HepG2 (cell line): ENCODE results near the gene ATF3. TPM values are rescaled to one million over a fixed set of nuclear protein-coding genes. Genes with fewer than 3 reads are reported as not detected.

Experiments
- HES4 ChIP-seq: sonication (generic); formaldehyde crosslinking; IDR thresholded peaks from 2 replicates; pipeline ENCODE4 v1.9.0; 2021; ENCODE audit warnings: mild to moderate bottlenecking, missing genetic modification reagents, borderline replicate concordance
- HNF1A ChIP-seq, 2 experiments: sonication (generic) in 1 of 2; formaldehyde crosslinking in 1 of 2; IDR thresholded peaks; 2 replicates each; pipeline versions ENCODE4 v1.4.0 to v1.6.1; 2016 to 2020; ENCODE audit warnings: borderline replicate concordance in 1 of 2, low read depth in 1 of 2, mild to moderate bottlenecking in 1 of 2, missing genetic modification reagents in 1 of 2
- HNF4G ChIP-seq, 2 experiments: sonication (generic) in 1 of 2; formaldehyde crosslinking in 1 of 2; IDR thresholded peaks; 2 replicates each; pipeline versions ENCODE4 v1.4.0 to v1.6.1; 2011 to 2020; ENCODE audit warnings: borderline replicate concordance in 2 of 2, low read depth in 2 of 2, mild to moderate bottlenecking in 2 of 2, low read length in 1 of 2, missing genetic modification reagents in 1 of 2, moderate library complexity in 1 of 2
- MTA1 ChIP-seq: sonication (generic); formaldehyde crosslinking; IDR thresholded peaks from 2 replicates; pipeline ENCODE4 v1.4.0; 2020; ENCODE audit warnings: missing genetic modification reagents, mild to moderate bottlenecking, borderline replicate concordance
- NFE2 ChIP-seq: sonication (generic); formaldehyde crosslinking; IDR thresholded peaks from 2 replicates; pipeline ENCODE4 v1.4.0; 2020; ENCODE audit warnings: missing genetic modification reagents
- NONO ChIP-seq, 2 experiments: fragments of 450-650 bp in 1 of 2; sonication (generic) in 1 of 2; formaldehyde crosslinking in 1 of 2; IDR thresholded peaks in 1 of 2; conservative IDR thresholded peaks in 1 of 2; 2 replicates each; pipeline versions ENCODE4 v1.6.1 to v1.8.0; 2017 to 2022; ENCODE audit warnings: mild to moderate bottlenecking in 1 of 2, missing genetic modification reagents in 1 of 2, moderate library complexity in 1 of 2
- RARA ChIP-seq: IDR thresholded peaks from 2 replicates; pipeline ENCODE4 v1.6.1; 2016; ENCODE audit warnings: missing genetic modification reagents, missing compliant biosample characterization
- RARG ChIP-seq: sonication (generic); formaldehyde crosslinking; IDR thresholded peaks from 2 replicates; pipeline ENCODE4 v1.4.0; 2020; ENCODE audit warnings: low read depth, mild to moderate bottlenecking, missing genetic modification reagents
- RFXANK ChIP-seq: IDR thresholded peaks from 2 replicates; pipeline ENCODE4 v1.6.1; 2016
- SMARCC2 ChIP-seq: fragments of 450-650 bp; IDR thresholded peaks from 2 replicates; pipeline ENCODE4 v1.6.1; 2017; ENCODE audit warnings: antibody characterized with exemption, mild to moderate bottlenecking
- ZBTB1 ChIP-seq: sonication (generic); formaldehyde crosslinking; IDR thresholded peaks from 2 replicates; pipeline ENCODE4 v1.4.0; 2020; ENCODE audit warnings: missing genetic modification reagents, borderline replicate concordance
- ZBTB20 ChIP-seq: sonication (generic); formaldehyde crosslinking; IDR thresholded peaks from 2 replicates; pipeline ENCODE4 v1.8.1; 2023; ENCODE audit warnings: missing genetic modification reagents, low read depth, mild to moderate bottlenecking, borderline replicate concordance
- ZBTB21 ChIP-seq: sonication (generic); formaldehyde crosslinking; IDR thresholded peaks from 2 replicates; pipeline ENCODE4 v1.4.0; 2020; ENCODE audit warnings: missing genetic modification reagents
- ZBTB3 ChIP-seq: sonication (generic); formaldehyde crosslinking; IDR thresholded peaks from 2 replicates; pipeline ENCODE4 v1.4.0; 2020; ENCODE audit warnings: low read depth, mild to moderate bottlenecking, moderate library complexity, missing genetic modification reagents, borderline replicate concordance
- ZBTB7B ChIP-seq: sonication (generic); formaldehyde crosslinking; IDR thresholded peaks from 2 replicates; pipeline ENCODE4 v1.4.0; 2020; ENCODE audit warnings: missing genetic modification reagents
- ZNF335 ChIP-seq: sonication (generic); formaldehyde crosslinking; IDR thresholded peaks from 2 replicates; pipeline ENCODE4 v1.4.0; 2020; ENCODE audit warnings: missing genetic modification reagents
- ZNF354B ChIP-seq: sonication (generic); formaldehyde crosslinking; IDR thresholded peaks from 2 replicates; pipeline ENCODE4 v1.8.0; 2022; ENCODE audit warnings: mild to moderate bottlenecking, missing genetic modification reagents
- ZNF547 ChIP-seq: sonication (generic); formaldehyde crosslinking; IDR thresholded peaks from 2 replicates; pipeline ENCODE4 v1.5.1; 2020; ENCODE audit warnings: mild to moderate bottlenecking, missing genetic modification reagents
- ZNF567 ChIP-seq: sonication (generic); formaldehyde crosslinking; IDR thresholded peaks from 2 replicates; pipeline ENCODE4 v1.8.1; 2023; ENCODE audit warnings: mild to moderate bottlenecking, missing genetic modification reagents, borderline replicate concordance
- ZNF614 ChIP-seq: IDR thresholded peaks from 2 replicates; pipeline ENCODE4 v1.6.1; 2018; ENCODE audit warnings: missing biosample characterization, missing genetic modification reagents, inconsistent platforms, borderline replicate concordance
- ZNF781 ChIP-seq: sonication (generic); formaldehyde crosslinking; IDR thresholded peaks from 2 replicates; pipeline ENCODE4 v1.5.1; 2020; ENCODE audit warnings: borderline replicate concordance, mild to moderate bottlenecking, missing genetic modification reagents; ENCODE audit errors: not compliant biosample characterization
- ZNF788 ChIP-seq: sonication (generic); formaldehyde crosslinking; IDR thresholded peaks from 2 replicates; pipeline ENCODE4 v1.5.0; 2020; ENCODE audit warnings: mild to moderate bottlenecking, missing genetic modification reagents, borderline replicate concordance
- ZSCAN5A ChIP-seq: sonication (generic); formaldehyde crosslinking; IDR thresholded peaks from 2 replicates; pipeline ENCODE4 v1.8.0; 2022; ENCODE audit warnings: mild to moderate bottlenecking, missing genetic modification reagents, borderline replicate concordance
- polyA plus RNA-seq, 8 experiments: library from polyadenylated mRNA; depleted of rRNA in 3 of 8; stranded (reverse) in 7 of 8; unstranded in 1 of 8; fragments of >200 nt; fragmentation: Illumina TruSeq in 4 of 8; extraction: Trizol in 4 of 8; gene quantifications; 2 replicates each; pipeline versions ENCODE4 v1.2.1 to v1.2.3, GENCODE V29; 2011 to 2016; ENCODE audit warnings: low read depth in 4 of 8, missing spikeins in 1 of 8, mixed read lengths in 1 of 8; ENCODE audit not compliant: insufficient read depth in 1 of 8
- total RNA-seq, 5 experiments: library from RNA; depleted of rRNA; stranded (reverse); fragments of >200 nt; fragmentation: Illumina TruSeq; extraction: Trizol; gene quantifications; 2 replicates each; pipeline ENCODE4 v1.2.3, GENCODE V29; 2016; ENCODE audit warnings: low read depth in 1 of 5
- TF ChIP-seq, protein P1 (sequence below): IDR thresholded peaks from 2 replicates; pipeline ENCODE4 v1.6.1; 2016; ENCODE audit warnings: low read depth, borderline replicate concordance

Gene ATF3
- total and polyA plus RNA-seq, 2 of the 13 experiments (the other 11 are each of a cell fraction or from before 2014, with no cell fraction given): 5.0 to 13.0 TPM

- peak; percentile 56; the same call in 1 of the 2 replicates for TF ChIP-seq ZSCAN5A
- no peak for TF ChIP-seq ZNF567 (CRISPR knock-in tag)
- peak; percentile 91 for TF ChIP-seq ZBTB21 (CRISPR knock-in tag)
- TF ChIP-seq NONO (IDR thresholded peaks at IDR 0.05): no peak
- peak; percentile 56; the same call in 1 of the 2 replicates for TF ChIP-seq NONO (CRISPR knock-in tag; conservative IDR thresholded peaks at IDR 0.05)
- no peak for TF ChIP-seq ZBTB1 (CRISPR knock-in tag)
- TF ChIP-seq ZNF614 (CRISPR knock-in tag): peak; percentile 45; the same call in 1 of the 2 replicates
- TF ChIP-seq RARG: no peak
- no peak for TF ChIP-seq SMARCC2
- TF ChIP-seq NFE2 (CRISPR knock-in tag): no peak
- TF ChIP-seq ZBTB3 (CRISPR knock-in tag): no peak
- no peak for TF ChIP-seq ZNF781 (CRISPR knock-in tag)
- peak; percentile 46; the same call in 1 of the 2 replicates for TF ChIP-seq ZNF547
- peak; percentile 81 for TF ChIP-seq ZNF788 (CRISPR knock-in tag)
- peak; percentile 70 for TF ChIP-seq HES4 (CRISPR knock-in tag)
- TF ChIP-seq RARA (CRISPR knock-in tag): peak; percentile 24
- TF ChIP-seq HNF4G (IDR thresholded peaks at IDR 0.05; ENCODE audit: borderline replicate concordance, low read depth, low read length): no peak
- no peak for TF ChIP-seq HNF4G (CRISPR knock-in tag; IDR thresholded peaks at IDR 0.05; ENCODE audit: borderline replicate concordance, low read depth)
- TF ChIP-seq ZNF354B (CRISPR knock-in tag): no peak
- peak; percentile 19; the same call in 1 of the 2 replicates for TF ChIP-seq ZBTB20 (CRISPR knock-in tag)
- no peak for TF ChIP-seq ZBTB7B (CRISPR knock-in tag)
- TF ChIP-seq RFXANK (CRISPR knock-in tag): no peak
- peak; percentile 59; the same call in 1 of the 2 replicates for TF ChIP-seq ZNF335 (CRISPR knock-in tag)
- peak; percentile 32; the same call in 1 of the 2 replicates for TF ChIP-seq MTA1
- TF ChIP-seq, protein P1, sequence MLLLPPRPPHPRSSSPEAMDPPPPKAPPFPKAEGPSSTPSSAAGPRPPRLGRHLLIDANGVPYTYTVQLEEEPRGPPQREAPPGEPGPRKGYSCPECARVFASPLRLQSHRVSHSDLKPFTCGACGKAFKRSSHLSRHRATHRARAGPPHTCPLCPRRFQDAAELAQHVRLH: peak; percentile 47
- TF ChIP-seq HNF1A (IDR thresholded peaks at IDR 0.05; ENCODE audit: low read depth): peak; percentile 34; the same call in 1 of the 2 replicates
- TF ChIP-seq HNF1A (CRISPR knock-in tag; IDR thresholded peaks at IDR 0.05; ENCODE audit: borderline replicate concordance): peak; percentile 70; the same call in 1 of the 2 replicates
Measured at GRCh38 chr1:212608392-212608958, at the start of gene ATF3 (continued).
